OCI-LY1 (cell line): ENCODE results near the gene TRABD2B.

ENCODE experiments used
- H2AFZ ChIP-seq: fragments of 200-600 bp; sonication (generic), shearing (Covaris generic); 2 replicates; pipeline ENCODE4 v1.6.0; 2014; ENCODE audit warnings: antibody characterized with exemption, mild to moderate bottlenecking, low read length
- H3F3A ChIP-seq: fragments of 200-600 bp; sonication (generic), shearing (Covaris generic); 2 replicates; pipeline ENCODE4 v1.6.0; 2014; ENCODE audit warnings: mild to moderate bottlenecking, antibody characterized with exemption, low read length, moderate library complexity; ENCODE audit not compliant: insufficient read depth
- H3K27ac ChIP-seq: fragments of 200-600 bp; sonication (generic); 2 replicates; pipeline ENCODE4 v1.5.1; 2014; ENCODE audit warnings: low read length, mixed run types, mild to moderate bottlenecking, low read depth; ENCODE audit not compliant: poor library complexity, severe bottlenecking
- H3K27me3 ChIP-seq: fragments of 200-600 bp; sonication (generic); 2 replicates; pipeline ENCODE4 v1.6.0; 2014; ENCODE audit warnings: antibody characterized with exemption, mild to moderate bottlenecking, low read length, moderate library complexity; ENCODE audit not compliant: insufficient read depth
- H3K36me3 ChIP-seq: fragments of 200-600 bp; sonication (generic); 2 replicates; pipeline ENCODE4 v1.6.1; 2014; ENCODE audit warnings: mild to moderate bottlenecking, antibody characterized with exemption, low read length, moderate library complexity, mixed read lengths; ENCODE audit not compliant: insufficient read depth
- H3K4me1 ChIP-seq: fragments of 200-600 bp; sonication (generic); 2 replicates; pipeline ENCODE4 v1.5.1; 2014; ENCODE audit warnings: mild to moderate bottlenecking, low read length, moderate library complexity; ENCODE audit not compliant: insufficient read depth, severe bottlenecking
- H3K4me2 ChIP-seq: fragments of 200-600 bp; sonication (generic), shearing (Covaris generic); 2 replicates; pipeline ENCODE4 v1.6.1; 2014; ENCODE audit warnings: low read length
- H3K4me3 ChIP-seq: fragments of 200-600 bp; sonication (generic); 2 replicates; pipeline ENCODE4 v1.5.1; 2014; ENCODE audit warnings: low read length, low read depth, mild to moderate bottlenecking, mixed read lengths; ENCODE audit not compliant: poor library complexity, severe bottlenecking
- H3K79me2 ChIP-seq: fragments of 200-600 bp; shearing (Covaris generic); 2 replicates; pipeline ENCODE4 v1.6.1; 2016; ENCODE audit warnings: mixed run types, low read length, mixed read lengths; ENCODE audit not compliant: insufficient read depth
- H3K9ac ChIP-seq: fragments of 200-600 bp; sonication (generic), shearing (Covaris generic); 2 replicates; pipeline ENCODE4 v1.6.1; 2014; ENCODE audit warnings: mild to moderate bottlenecking, low read length, mixed read lengths
- H3K9me2 ChIP-seq: fragments of 200-600 bp; sonication (generic), shearing (Covaris generic); 2 replicates; pipeline ENCODE4 v1.6.1; 2014; ENCODE audit warnings: low read depth, mild to moderate bottlenecking, low read length, mixed read lengths
- H3K9me3 ChIP-seq: fragments of 200-600 bp; shearing (Covaris generic); 2 replicates; pipeline ENCODE4 v1.6.1; 2014; ENCODE audit warnings: low read length, mixed read lengths
- H4K20me1 ChIP-seq: fragments of 200-600 bp; sonication (generic), shearing (Covaris generic); 2 replicates; pipeline ENCODE4 v1.6.0; 2016; ENCODE audit warnings: mild to moderate bottlenecking, low read length; ENCODE audit not compliant: insufficient read depth
- CTCF ChIP-seq: fragments of 200-600 bp; sonication (generic), shearing (Covaris generic); IDR thresholded peaks from 2 replicates; pipeline ENCODE4 v1.5.1; 2017; ENCODE audit warnings: mild to moderate bottlenecking, antibody characterized with exemption, low read length, moderate library complexity, mixed read lengths
- EZH2 ChIP-seq: fragments of 200-600 bp; sonication (generic), shearing (Covaris generic); IDR thresholded peaks from 2 replicates; pipeline ENCODE4 v1.8.0; 2017; ENCODE audit warnings: borderline replicate concordance, mixed run types, mild to moderate bottlenecking, antibody characterized with exemption, low read length, moderate library complexity, mixed read lengths

Gene TRABD2B

GRCh38 chr1:47758341-47759250, 238.6 kb downstream of the TRABD2B start:
- Histone ChIP-seq H3K9ac (no peak overlapping the region), H2AFZ (no peak overlapping the region), H3K9me3 (no peaks in the 10 kb centered on the region), H3K36me3 (no peaks in the 10 kb centered on the region), H3K4me2 (no peak overlapping the region), H3K27ac (no peak overlapping the region), H3K4me1 (no peaks in the 10 kb centered on the region), H3K9me2 (no peaks in the 10 kb centered on the region), H3F3A (no peaks in the 10 kb centered on the region), H3K4me3 (no peak overlapping the region), H3K79me2 (no peaks in the 10 kb centered on the region), H4K20me1 (no peaks in the 10 kb centered on the region), H3K27me3 (no peaks in the 10 kb centered on the region)
- TF ChIP-seq EZH2 = no peak
- TF ChIP-seq CTCF = no peak

- Histone ChIP-seq H4K20me1 (no peaks in the 10 kb centered on the region), H3F3A (no peaks in the 10 kb centered on the region), H3K4me2 (no peak overlapping the region), H3K9me2 (no peaks in the 10 kb centered on the region), H3K4me3 (no peak overlapping the region), H3K27ac (no peak overlapping the region), H3K9ac (no peak overlapping the region), H3K9me3 (no peaks in the 10 kb centered on the region), H3K27me3 (no peaks in the 10 kb centered on the region), H3K36me3 (no peaks in the 10 kb centered on the region), H2AFZ (no peak overlapping the region), H3K4me1 (no peaks in the 10 kb centered on the region), H3K79me2 (no peaks in the 10 kb centered on the region)
- TF ChIP-seq CTCF (no peak), EZH2 (no peak)
These were observed 239.8 kb downstream of the TRABD2B start for GRCh38 chr1:47757226-47757975.

- Histone ChIP-seq H4K20me1 (no peaks in the 10 kb centered on the region), H3K79me2 (no peaks in the 10 kb centered on the region), H3K4me1 (no peaks in the 10 kb centered on the region), H3K9me2 (no peaks in the 10 kb centered on the region), H3K4me3 (no peak overlapping the region), H3F3A (no peaks in the 10 kb centered on the region), H3K27ac (no peak overlapping the region), H2AFZ (no peak overlapping the region), H3K27me3 (no peaks in the 10 kb centered on the region), H3K9me3 (no peaks in the 10 kb centered on the region), H3K36me3 (no peaks in the 10 kb centered on the region), H3K9ac (no peak overlapping the region), H3K4me2 (no peak overlapping the region)
- TF ChIP-seq CTCF (no peak), EZH2 (no peak)
These were observed 240.8 kb downstream of the TRABD2B start for GRCh38 chr1:47756411-47756810.
